H1 (cell line): ENCODE measurements around the gene MAP3K15. TPM values are rescaled to one million over a fixed set of nuclear protein-coding genes. Genes with fewer than 3 reads are reported as not detected.

Experiments
- CTCF ChIA-PET: fragments of 300-600 bp; sonication (Branson Sonifier 250); formaldehyde crosslinking; loops from one replicate; lab custom pipeline; 2021; ENCODE audit not compliant: partially characterized antibody; lab: Charles Lee
- POLR2A ChIA-PET: fragments of 300-600 bp; sonication (Branson Sonifier 250); formaldehyde crosslinking; loops from one replicate; lab custom pipeline; 2021; ENCODE audit warnings: inconsistent platforms; ENCODE audit not compliant: partially characterized antibody; lab: Charles Lee
- DNase-seq, 2 experiments: peaks; one replicate each; pipeline versions ENCODE4 v3.0.0 to v3.0.0-alpha.2; 2010 to 2022; ENCODE audit warnings: low spot score in 2 of 2, low read depth in 1 of 2, mixed read lengths in 1 of 2
- FAIRE-seq: peaks from 2 replicates; lab custom pipeline; 2011; peaks lifted over from hg19 to GRCh38; lab: Jason Lieb, UNC
- H2AFZ ChIP-seq: 2 replicates; pipeline ENCODE4 v1.8.1; 2012; ENCODE audit warnings: low read length, inconsistent platforms
- H2AK5ac ChIP-seq: 2 replicates; pipeline ENCODE4 v1.6.1; 2013; ENCODE audit warnings: low read depth, low read length
- H2BK120ac ChIP-seq: replicated peaks from 2 replicates; pipeline ENCODE3; 2013; ENCODE audit warnings: low read depth, low read length, inconsistent platforms
- H2BK12ac ChIP-seq: 2 replicates; pipeline ENCODE4 v1.6.1; 2013; ENCODE audit warnings: low read depth, low read length
- H2BK15ac ChIP-seq: 2 replicates; pipeline ENCODE4 v1.6.1; 2013; ENCODE audit warnings: low read length
- H2BK20ac ChIP-seq: 2 replicates; pipeline ENCODE4 v1.6.1; 2013; ENCODE audit warnings: low read length
- H2BK5ac ChIP-seq: 2 replicates; pipeline ENCODE4 v1.6.1; 2013; ENCODE audit warnings: low read depth, low read length
- H3K14ac ChIP-seq: 2 replicates; pipeline ENCODE4 v1.6.1; 2013; ENCODE audit warnings: inconsistent platforms; ENCODE audit not compliant: insufficient read length
- H3K18ac ChIP-seq: 2 replicates; pipeline ENCODE4 v1.6.1; 2013; ENCODE audit warnings: low read length; ENCODE audit errors: extremely low read depth
- H3K23ac ChIP-seq: 2 replicates; pipeline ENCODE4 v1.6.1; 2013; ENCODE audit warnings: inconsistent platforms; ENCODE audit not compliant: insufficient read length
- H3K23me2 ChIP-seq: 2 replicates; pipeline ENCODE4 v1.6.1; 2013; ENCODE audit warnings: low read depth, low read length
- H3K27ac ChIP-seq: 2 replicates; pipeline ENCODE4 v1.6.1; 2011; ENCODE audit warnings: low read depth, low read length, inconsistent platforms
- H3K27me3 ChIP-seq, 4 experiments: replicated peaks in 1 of 4; 1 replicate in 1 of 4; 2 replicates in 3 of 4; pipeline versions ENCODE4 v1.6.1 to v1.8.1; 2011 to 2013; ENCODE audit warnings: low read length in 3 of 4, mild to moderate bottlenecking in 3 of 4, inconsistent platforms in 2 of 4, mixed read lengths in 2 of 4, moderate library complexity in 1 of 4; ENCODE audit not compliant: control insufficient read depth in 3 of 4, insufficient read depth in 3 of 4; ENCODE audit errors: extremely low read depth in 1 of 4
- H3K36me3 ChIP-seq, 4 experiments: 2 replicates each; pipeline versions ENCODE4 v1.6.1 to v1.8.1; 2011 to 2013; ENCODE audit warnings: mild to moderate bottlenecking in 4 of 4, low read length in 3 of 4, moderate library complexity in 2 of 4, control low read depth in 1 of 4, inconsistent platforms in 1 of 4; ENCODE audit not compliant: insufficient read depth in 4 of 4, control insufficient read depth in 2 of 4
- H3K4ac ChIP-seq: replicated peaks from 2 replicates; pipeline ENCODE3; 2013; ENCODE audit warnings: low read length, low read depth, mixed read lengths, inconsistent platforms; ENCODE audit not compliant: insufficient read length
- H3K4me1 ChIP-seq, 4 experiments: replicated peaks in 1 of 4; 1 replicate in 1 of 4; 2 replicates in 3 of 4; pipeline versions ENCODE4 v1.6.1 to v1.8.1; 2011 to 2013; ENCODE audit warnings: low read length in 3 of 4, inconsistent platforms in 2 of 4, mixed read lengths in 1 of 4; ENCODE audit not compliant: insufficient read depth in 4 of 4, control insufficient read depth in 3 of 4
- H3K4me2 ChIP-seq, 2 experiments: 2 replicates each; pipeline versions ENCODE4 v1.6.1 to v1.8.1; 2011 to 2013; ENCODE audit warnings: low read depth in 2 of 2, low read length in 2 of 2, control low read depth in 1 of 2, inconsistent platforms in 1 of 2, mild to moderate bottlenecking in 1 of 2; ENCODE audit not compliant: insufficient read depth in 1 of 2
- H3K4me3 ChIP-seq, 4 experiments: fragments of 200-600, 300-600 bp in 1 of 4; sonication (generic), shearing (Covaris generic), sonication (Bioruptor Twin) in 1 of 4; 2 replicates each; pipeline versions ENCODE4 v1.5.1 to v1.8.1; 2011 to 2016; ENCODE audit warnings: low read length in 4 of 4, low read depth in 3 of 4, control low read depth in 2 of 4, inconsistent platforms in 2 of 4, mild to moderate bottlenecking in 2 of 4, mixed read lengths in 1 of 4, moderate library complexity in 1 of 4; ENCODE audit not compliant: insufficient read depth in 2 of 4; ENCODE audit errors: extremely low read depth in 1 of 4
- H3K56ac ChIP-seq: replicated peaks from 2 replicates; pipeline ENCODE3; 2013; ENCODE audit warnings: low read depth, mild to moderate bottlenecking, mixed read lengths, low read length, inconsistent platforms; ENCODE audit not compliant: insufficient read length
- H3K79me1 ChIP-seq: 2 replicates; pipeline ENCODE4 v1.6.1; 2013; ENCODE audit warnings: low read depth, low read length, control low read depth
- H3K79me2 ChIP-seq, 2 experiments: 2 replicates each; pipeline versions ENCODE4 v1.6.1 to v1.8.1; 2012 to 2013; ENCODE audit warnings: low read length in 2 of 2, mild to moderate bottlenecking in 2 of 2, inconsistent platforms in 1 of 2; ENCODE audit not compliant: insufficient read depth in 2 of 2, control insufficient read depth in 1 of 2
- H3K9ac ChIP-seq, 4 experiments: replicated peaks in 1 of 4; 1 replicate in 1 of 4; 2 replicates in 3 of 4; pipeline versions ENCODE4 v1.6.1 to v1.8.1; 2011 to 2013; ENCODE audit warnings: low read depth in 3 of 4, low read length in 3 of 4, control low read depth in 2 of 4, mild to moderate bottlenecking in 2 of 4, moderate library complexity in 2 of 4, inconsistent platforms in 1 of 4; ENCODE audit errors: extremely low read depth in 1 of 4
- H3K9me3 ChIP-seq, 2 experiments: 2 replicates each; pipeline versions ENCODE4 v1.6.1 to v1.8.1; 2012 to 2013; ENCODE audit warnings: mild to moderate bottlenecking in 2 of 2, moderate library complexity in 2 of 2, control low read depth in 1 of 2, inconsistent platforms in 1 of 2, low read depth in 1 of 2, low read length in 1 of 2, mixed read lengths in 1 of 2; ENCODE audit not compliant: insufficient read depth in 2 of 2
- H4K20me1 ChIP-seq, 2 experiments: replicated peaks in 1 of 2; 2 replicates each; pipeline versions ENCODE3 to v1.8.1; 2011 to 2013; ENCODE audit warnings: inconsistent platforms in 2 of 2, low read length in 2 of 2, mild to moderate bottlenecking in 1 of 2; ENCODE audit not compliant: insufficient read depth in 2 of 2, control insufficient read depth in 1 of 2
- H4K5ac ChIP-seq: 2 replicates; pipeline ENCODE4 v1.6.1; 2013; ENCODE audit warnings: low read length, low read depth, mixed read lengths, inconsistent platforms; ENCODE audit not compliant: insufficient read length
- H4K8ac ChIP-seq: 2 replicates; pipeline ENCODE4 v1.8.0; 2013; ENCODE audit warnings: mild to moderate bottlenecking, moderate library complexity, low read length, inconsistent platforms; ENCODE audit not compliant: insufficient read depth; ENCODE audit errors: extremely low read depth
- H4K91ac ChIP-seq: replicated peaks from 2 replicates; pipeline ENCODE3; 2013; ENCODE audit warnings: low read length, mixed read lengths, inconsistent platforms; ENCODE audit not compliant: insufficient read length
- ASH2L ChIP-seq: fragments of 200-600, 300-600 bp; sonication (generic); IDR thresholded peaks from one replicate; pipeline ENCODE4 v1.7.1; 2017; ENCODE audit warnings: low read length
- BACH1 ChIP-seq: IDR thresholded peaks from 2 replicates; pipeline ENCODE4 v1.6.1; 2012; ENCODE audit warnings: low read length, improper control_type of control experiment
- CBX8 ChIP-seq: fragments of 300-800, 300-1000 bp; sonication (generic); IDR thresholded peaks from 2 replicates; pipeline ENCODE4 v1.7.1; 2016; ENCODE audit warnings: low read depth, low read length, borderline replicate concordance
- FOSL1 ChIP-seq: IDR thresholded peaks from 2 replicates; pipeline ENCODE4 v1.6.1; 2011; ENCODE audit warnings: mild to moderate bottlenecking, low read depth, low read length, moderate library complexity; ENCODE audit not compliant: insufficient read depth
- GTF2F1 ChIP-seq: IDR thresholded peaks from 2 replicates; pipeline ENCODE4 v1.6.1; 2012; ENCODE audit warnings: low read depth, low read length, improper control_type of control experiment, borderline replicate concordance
- KDM4A ChIP-seq: IDR thresholded peaks from one replicate; pipeline ENCODE4 v1.7.1; 2012; ENCODE audit warnings: low read depth, mild to moderate bottlenecking, moderate library complexity, low read length, inconsistent platforms; ENCODE audit not compliant: severe bottlenecking
- MAX ChIP-seq: IDR thresholded peaks from 2 replicates; pipeline ENCODE4 v1.6.1; 2012; ENCODE audit warnings: inconsistent platforms
- RXRA ChIP-seq: IDR thresholded peaks from 2 replicates; pipeline ENCODE4 v1.6.1; 2011; ENCODE audit warnings: low read depth, mild to moderate bottlenecking, low read length, moderate library complexity; ENCODE audit not compliant: insufficient read depth
- SUZ12 ChIP-seq: fragments of 200-600 bp; sonication (generic); IDR thresholded peaks from 2 replicates; pipeline ENCODE4 v1.6.1; 2012; ENCODE audit warnings: mild to moderate bottlenecking, inconsistent platforms, low read length, moderate library complexity, mixed read lengths
- TAF7 ChIP-seq: optimal IDR thresholded peaks from 2 replicates; pipeline ENCODE3; 2011; ENCODE audit warnings: low read depth, mild to moderate bottlenecking, inconsistent platforms, low read length, moderate library complexity, borderline replicate concordance
- YY1 ChIP-seq: IDR thresholded peaks from 2 replicates; pipeline ENCODE4 v1.6.1; 2011; ENCODE audit warnings: low read depth, mild to moderate bottlenecking, low read length
- WGBS, 2 experiments: shearing (Covaris generic) in 1 of 2; methylation state at CpG; one replicate each; pipeline versions ENCODE4 v1.1.6 to v1.1.7; 2013 to 2015; ENCODE audit warnings: low lambda C conversion rate in 2 of 2, mixed read lengths in 2 of 2, inconsistent platforms in 1 of 2, low coverage in 1 of 2, missing lambda C conversion rate in 1 of 2; ENCODE audit not compliant: insufficient replicate concordance in 2 of 2, insufficient coverage in 1 of 2, insufficient read length in 1 of 2; ENCODE audit errors: extremely low coverage in 1 of 2, missing lambda C conversion rate in 1 of 2; 5-methylcytosine and 5-hydroxymethylcytosine counted together
- polyA plus RNA-seq, 7 experiments: library from polyadenylated mRNA; depleted of rRNA in 3 of 7; stranded (reverse) in 5 of 7; unstranded in 2 of 7; fragments of >200 nt in 5 of 7; fragments of 200-250 nt in 2 of 7; gene quantifications; 1 replicate in 5 of 7; 2 replicates in 1 of 7; 4 replicates in 1 of 7; pipeline versions ENCODE4 v1.2.1 to v1.2.3, GENCODE V29; 2011 to 2013; ENCODE audit warnings: missing spikeins in 2 of 7, mixed read lengths in 2 of 7
- total RNA-seq: library from RNA; stranded (reverse); fragmentation: NEBNext Ultra II Directional; extraction: Animal tissue kit (Norgen Biotek cat#: 25700); gene quantifications from 2 replicates; pipeline ENCODE4 v1.2.1, GENCODE V29; 2021

MAP3K15 gene
- total and polyA plus RNA-seq, 2 of the 8 experiments (the other 6 are each of a cell fraction or from before 2014, with no cell fraction given), result 1.8 to 2.4 TPM

- POLR2A ChIA-PET, result no interaction called here
- 80% methylated on average over 3 of the region's 5 CpGs; no CpG with 5 or more reads in 1 of the 2 experiments for WGBS, 2 experiments
Observed at GRCh38 chrX:19370061-19370460, 145.2 kb downstream of the MAP3K15 start.

More at GRCh38 chrX:19370061-19370460, 145.2 kb downstream of the MAP3K15 start:
- Histone ChIP-seq H2BK15ac (no peak overlapping the region), H4K20me1 (no peaks in the 10 kb centered on the region), H4K5ac (no peak overlapping the region), H3K4me1 (0 out of 7 replicates have a peak, but pooled peaks cover 0 to 4% (median 0%) of the 10 kb centered on the region in 4 experiments), H3K36me3 (peaks cover 0 to 3% (median 0%) of the 10 kb centered on the region in 4 experiments; a peak in 1 of 8 replicates), H2BK120ac (no peak overlapping the region), H3K4me2 (no peak overlapping the region), H3K9me3 (no peaks in the 10 kb centered on the region), H3K23ac (no peak overlapping the region), H3K56ac (no peak overlapping the region), H3K23me2 (peaks cover 9% of the 10 kb centered on the region; the same call in 1 of the 2 replicates), H3K27ac (no peak overlapping the region), H2BK20ac (no peak overlapping the region), H3K4me3 (no peak overlapping the region), H3K14ac (no peak overlapping the region), H4K8ac (no peak overlapping the region), H3K27me3 (peaks cover 0 to 5% (median 3%) of the 10 kb centered on the region in 4 experiments; a peak in 3 of 7 replicates), H2BK5ac (no peak overlapping the region), H2AK5ac (no peak overlapping the region), H3K79me2 (no peaks in the 10 kb centered on the region), H3K18ac (no peak overlapping the region), H3K79me1 (no peaks in the 10 kb centered on the region), H4K91ac (no peak overlapping the region), H3K4ac (no peak overlapping the region), H2AFZ (no peak overlapping the region), H3K9ac (no peak overlapping the region), H2BK12ac (no peak overlapping the region)
- TF ChIP-seq GTF2F1, result no peak
- TF ChIP-seq CBX8, result no peak
- no peak for TF ChIP-seq MAX
- TF ChIP-seq FOSL1, result no peak
- TF ChIP-seq RXRA, result no peak
- TF ChIP-seq SUZ12, result no peak
- TF ChIP-seq YY1, result no peak
- TF ChIP-seq TAF7, result no peak
- TF ChIP-seq BACH1, result no peak
- TF ChIP-seq ASH2L, result no peak
- no peak for TF ChIP-seq KDM4A
- CTCF ChIA-PET, result no interaction called here
- FAIRE-seq (no peak), DNase-seq (no peak)
